Head of caudate nucleus (tissue), 42 donors: ENCODE data around the gene GGA1.

ENCODE experiments used
- DNase-seq, 42 donors: peaks; one replicate each; pipeline versions ENCODE4 v3.0.0 to v3.0.0-alpha.2; 2020 to 2021; ENCODE audit warnings: mixed read lengths in 7 of 42
- intact Hi-C: fragments of 100-400 bp; cut with DNase I; formaldehyde crosslinking; loops from one replicate; pipeline ENCODE4 v1.15.0; 2022

The GGA1 gene

DNA sequence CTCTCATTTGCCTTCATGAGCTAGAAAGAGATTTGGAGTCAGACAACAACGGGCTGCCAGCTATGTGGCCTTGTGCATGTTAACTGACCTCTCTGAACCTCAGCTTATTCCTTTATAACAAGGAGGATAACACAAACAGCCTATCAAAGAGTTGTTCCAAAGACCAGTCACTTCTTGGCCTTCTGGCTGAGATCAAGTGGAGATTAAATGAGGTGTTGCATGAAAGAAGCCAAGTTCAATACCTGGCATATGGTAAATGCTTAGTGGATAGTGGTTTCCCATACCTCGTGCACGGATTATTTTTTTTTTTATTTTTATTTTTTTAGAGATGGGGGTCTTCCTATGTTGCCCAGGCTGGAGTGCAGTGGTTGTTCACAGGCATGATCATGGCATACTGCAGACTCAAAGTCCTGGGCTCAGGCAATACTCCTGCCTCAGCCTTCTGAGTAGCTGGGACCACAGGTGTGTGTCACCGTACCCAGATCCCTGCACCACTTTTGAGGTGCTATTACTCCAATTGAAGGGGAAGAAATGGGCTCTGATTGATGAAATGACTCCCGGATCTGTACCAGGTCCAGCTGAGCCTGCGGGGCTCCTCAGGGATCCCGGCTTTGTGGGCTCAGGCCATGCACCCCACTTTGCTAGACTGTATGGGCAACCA is 71.7 kb downstream of the GGA1 start:
- no peak for DNase-seq
- intact Hi-C loops = loop anchor here (5.0 kb wide), 1 partner anchor 38 kb away; no protein-coding TSS in a partner anchor

DNA sequence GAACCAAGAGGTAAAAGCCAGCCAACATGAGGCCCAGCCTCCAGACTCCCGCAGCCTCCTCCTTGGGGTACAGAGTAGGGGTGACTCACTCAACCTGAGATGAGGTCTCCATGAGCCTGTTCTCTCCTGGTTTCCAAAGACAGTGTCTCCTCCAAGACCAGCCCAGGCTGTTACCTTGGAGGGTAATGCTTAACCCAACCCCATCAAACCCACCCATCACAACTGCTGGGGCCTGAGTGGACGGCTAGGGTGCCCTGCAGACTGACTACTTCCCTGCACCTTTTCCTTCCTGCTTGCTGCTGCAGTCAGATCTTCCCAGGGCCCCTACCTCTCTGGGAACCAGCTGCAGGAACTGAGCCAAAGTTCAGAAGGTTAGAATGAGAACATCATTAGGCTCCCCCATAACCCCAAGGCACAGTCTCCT is 72.4 kb downstream of the GGA1 start:
- no peak for DNase-seq
- intact Hi-C loops = loop anchor here (5.0 kb wide), 1 partner anchor 39 kb away; no protein-coding TSS in a partner anchor

DNA sequence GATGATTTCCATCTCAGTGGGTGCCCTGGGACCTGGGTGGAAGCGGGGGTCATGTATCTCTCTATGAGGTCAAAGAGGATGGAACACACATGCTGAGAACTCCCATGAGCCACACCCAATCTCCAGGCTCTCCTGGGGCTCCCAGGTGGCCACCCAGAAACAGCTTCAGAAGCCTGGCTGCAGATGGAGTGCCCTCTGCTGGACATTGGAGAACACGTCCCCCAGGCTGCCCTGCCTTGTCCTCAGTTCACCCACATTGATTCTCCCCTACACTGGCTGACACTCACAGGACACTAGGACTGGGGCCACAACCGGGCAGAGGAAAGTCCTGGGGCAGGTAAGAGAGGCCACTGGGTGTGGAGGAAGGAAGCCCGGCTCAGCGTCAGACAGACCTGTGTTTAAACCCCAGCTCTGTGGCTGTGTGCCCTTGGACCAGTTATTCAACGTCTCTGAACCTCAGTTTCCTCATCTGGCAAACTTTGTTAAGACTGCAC is 73.0 kb downstream of the GGA1 start:
- intact Hi-C loops = loop anchor here (5.0 kb wide), 1 partner anchor 39 kb away; no protein-coding TSS in a partner anchor
- DNase-seq = peak in 41 of 42 donors; percentile 52 to 87 (median 70)
